Measurements from ENCODE around the gene RIPPLY2.

GRCh38 chr6:83815631-83816272, 37.4 kb upstream of the RIPPLY2 start:
- TF ChIP-seq CTCF (conservative IDR thresholded peaks at IDR 0.05; ENCODE audit: low read depth, low read length) (no peak), EZH2 (IDR thresholded peaks at IDR 0.05; ENCODE audit: borderline replicate concordance, low read depth, low read length, poor library complexity, severe bottlenecking) (no peak)
